Right ventricle myocardium superior (tissue), 1 donor: ENCODE results near the gene MT3. TPM values are rescaled to one million over a fixed set of nuclear protein-coding genes. Genes with fewer than 3 reads are reported as not detected.

Experiments
- ATAC-seq: fragments of 200-7000 bp; cut with Tn5 transposase; one replicate; pipeline ENCODE4 v1.9.1; 2020; ENCODE audit warnings: mild to moderate bottlenecking; ENCODE audit not compliant: poor library complexity
- DNase-seq: peaks from one replicate; pipeline ENCODE4 v3.0.0-alpha.2; 2020
- intact Hi-C: fragments of 100-400 bp; cut with DNase I; formaldehyde crosslinking; loops from one replicate; pipeline ENCODE4 v1.11.2; 2022
- total RNA-seq: library from RNA; stranded (reverse); fragmentation: NEBNext Ultra II Directional; extraction: Animal tissue kit (Norgen Biotek cat#: 25700); gene quantifications from one replicate; pipeline ENCODE4 v1.2.1, GENCODE V29; 2021
- donor health status: DM: no; HTN: yes; CAD: no; lungs with severe emphysema.

Gene MT3
- total RNA-seq, 1 donor from 2014 or later, result 3.5 TPM

- intact Hi-C loops, result no loop called here
- DNase-seq (peak; percentile 90), ATAC-seq (peak; percentile 94)
These were observed 48.8 kb downstream of the MT3 start, which contains the start of gene MT1A for GRCh38 chr16:56637814-56638750. Gene MT1A (plus strand): TSS chr16:56638666. CDS start chr16:56638739, 73 bp downstream.

- ATAC-seq (no peak), DNase-seq (no peak)
- intact Hi-C loops, result no loop called here
These were observed 49.7 kb downstream of the MT3 start for GRCh38 chr16:56639045-56639444.

- DNase-seq, result no peak
- no peak for ATAC-seq
- intact Hi-C loops, result no loop called here
These were observed 50.7 kb downstream of the MT3 start for GRCh38 chr16:56640076-56640475.

Other genes with a start within 250 kb of the MT3 start
- 63.0 TPM for gene AMFR, start 164.0 kb upstream of the MT3 start, total RNA-seq
- gene NUDT21, start 138.2 kb upstream of the MT3 start, total RNA-seq, result 56.2 TPM
- 25.7 TPM for gene OGFOD1, start 138.0 kb upstream of the MT3 start, total RNA-seq
- gene BBS2, start 69.5 kb upstream of the MT3 start, total RNA-seq, result 39.0 TPM
- gene MT4, start 24.5 kb upstream of the MT3 start, total RNA-seq, result not detected
- gene MT2A, start 19.1 kb downstream of the MT3 start, total RNA-seq, result 87.9 TPM
- gene MT1E, start 36.3 kb downstream of the MT3 start, total RNA-seq, result 109 TPM
- gene MT1M, start 43.1 kb downstream of the MT3 start, total RNA-seq, result 5.4 TPM
- gene MT1A, start 49.1 kb downstream of the MT3 start, total RNA-seq, result 2.3 TPM
- gene MT1B, start 62.4 kb downstream of the MT3 start, total RNA-seq, result not detected
- 2.1 TPM for gene MT1F, start 68.4 kb downstream of the MT3 start, total RNA-seq
- gene MT1G, start 78.5 kb downstream of the MT3 start, total RNA-seq, result 1.3 TPM
- not detected for gene MT1H, start 80.3 kb downstream of the MT3 start, total RNA-seq
- gene MT1X, start 92.9 kb downstream of the MT3 start, total RNA-seq, result 105 TPM
- gene NUP93, start 140.6 kb downstream of the MT3 start, total RNA-seq, result 20.6 TPM